SK-N-SH treated with all-trans-retinoic acid at 6 μM for 48 hours (cell line): ENCODE data around the gene RPLP1.

Source experiments
- ARNTL ChIP-seq: fragments of 450-650 bp; formaldehyde crosslinking; IDR thresholded peaks from 2 replicates; pipeline ENCODE4 v1.5.0; 2020; ENCODE audit warnings: low read depth, mild to moderate bottlenecking, moderate library complexity, borderline replicate concordance
- BACH2 ChIP-seq: fragments of 250-450 bp; sonication (Bioruptor Pico); IDR thresholded peaks from 2 replicates; pipeline ENCODE4 v1.9.0; 2021; ENCODE audit warnings: mild to moderate bottlenecking, borderline replicate concordance
- CSDC2 ChIP-seq: fragments of 250-450 bp; sonication (Bioruptor Pico); IDR thresholded peaks from 2 replicates; pipeline ENCODE4 v1.5.0; 2020; ENCODE audit warnings: mild to moderate bottlenecking, moderate library complexity
- ESRRG ChIP-seq: fragments of 250-450 bp; sonication (Bioruptor Pico); IDR thresholded peaks from 2 replicates; pipeline ENCODE4 v1.6.1; 2021; ENCODE audit warnings: mild to moderate bottlenecking
- GLIS3 ChIP-seq: fragments of 250-450 bp; sonication (Bioruptor Pico); IDR thresholded peaks from 2 replicates; pipeline ENCODE4 v1.5.0; 2020; ENCODE audit warnings: mild to moderate bottlenecking, moderate library complexity
- OSR1 ChIP-seq: fragments of 250-450 bp; sonication (Bioruptor Pico); IDR thresholded peaks from 2 replicates; pipeline ENCODE4 v1.8.0; 2022; ENCODE audit warnings: moderate library complexity, mild to moderate bottlenecking, inconsistent platforms
- RARB ChIP-seq: fragments of 250-450 bp; sonication (Bioruptor Pico); IDR thresholded peaks from 2 replicates; pipeline ENCODE4 v1.8.0; 2021; ENCODE audit warnings: mild to moderate bottlenecking, moderate library complexity
- TOX ChIP-seq: fragments of 250-450 bp; sonication (Bioruptor Pico); IDR thresholded peaks from 2 replicates; pipeline ENCODE4 v1.8.0; 2021; ENCODE audit warnings: mild to moderate bottlenecking, moderate library complexity, borderline replicate concordance
- ZC3H10 ChIP-seq: fragments of 250-450 bp; sonication (Bioruptor Pico); IDR thresholded peaks from 2 replicates; pipeline ENCODE4 v1.5.1; 2021; ENCODE audit warnings: mild to moderate bottlenecking, moderate library complexity
- ZFP30 ChIP-seq: fragments of 450-650 bp; formaldehyde crosslinking; IDR thresholded peaks from 2 replicates; pipeline ENCODE4 v1.5.0; 2022; ENCODE audit warnings: mild to moderate bottlenecking, moderate library complexity
- TF ChIP-seq, protein P1 (sequence below): fragments of 250-450 bp; sonication (Bioruptor Pico); IDR thresholded peaks from 2 replicates; pipeline ENCODE4 v1.5.1; 2020; ENCODE audit warnings: low read depth, mild to moderate bottlenecking, moderate library complexity
- TF ChIP-seq, protein P2 (sequence below): fragments of 250-450 bp; sonication (Bioruptor Pico); IDR thresholded peaks from 2 replicates; pipeline ENCODE4 v1.8.0; 2020; ENCODE audit warnings: mild to moderate bottlenecking, moderate library complexity, borderline replicate concordance
- TF ChIP-seq, protein P3 (sequence below): fragments of 250-450 bp; sonication (Bioruptor Pico); IDR thresholded peaks from 2 replicates; pipeline ENCODE4 v1.8.0; 2021; ENCODE audit warnings: low read depth, mild to moderate bottlenecking, moderate library complexity, borderline replicate concordance

- TF ChIP-seq, protein P1, sequence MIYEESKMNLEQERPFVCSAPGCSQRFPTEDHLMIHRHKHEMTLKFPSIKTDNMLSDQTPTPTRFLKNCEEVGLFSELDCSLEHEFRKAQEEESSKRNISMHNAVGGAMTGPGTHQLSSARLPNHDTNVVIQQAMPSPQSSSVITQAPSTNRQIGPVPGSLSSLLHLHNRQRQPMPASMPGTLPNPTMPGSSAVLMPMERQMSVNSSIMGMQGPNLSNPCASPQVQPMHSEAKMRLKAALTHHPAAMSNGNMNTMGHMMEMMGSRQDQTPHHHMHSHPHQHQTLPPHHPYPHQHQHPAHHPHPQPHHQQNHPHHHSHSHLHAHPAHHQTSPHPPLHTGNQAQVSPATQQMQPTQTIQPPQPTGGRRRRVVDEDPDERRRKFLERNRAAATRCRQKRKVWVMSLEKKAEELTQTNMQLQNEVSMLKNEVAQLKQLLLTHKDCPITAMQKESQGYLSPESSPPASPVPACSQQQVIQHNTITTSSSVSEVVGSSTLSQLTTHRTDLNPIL, result no peak
- TF ChIP-seq, protein P2, sequence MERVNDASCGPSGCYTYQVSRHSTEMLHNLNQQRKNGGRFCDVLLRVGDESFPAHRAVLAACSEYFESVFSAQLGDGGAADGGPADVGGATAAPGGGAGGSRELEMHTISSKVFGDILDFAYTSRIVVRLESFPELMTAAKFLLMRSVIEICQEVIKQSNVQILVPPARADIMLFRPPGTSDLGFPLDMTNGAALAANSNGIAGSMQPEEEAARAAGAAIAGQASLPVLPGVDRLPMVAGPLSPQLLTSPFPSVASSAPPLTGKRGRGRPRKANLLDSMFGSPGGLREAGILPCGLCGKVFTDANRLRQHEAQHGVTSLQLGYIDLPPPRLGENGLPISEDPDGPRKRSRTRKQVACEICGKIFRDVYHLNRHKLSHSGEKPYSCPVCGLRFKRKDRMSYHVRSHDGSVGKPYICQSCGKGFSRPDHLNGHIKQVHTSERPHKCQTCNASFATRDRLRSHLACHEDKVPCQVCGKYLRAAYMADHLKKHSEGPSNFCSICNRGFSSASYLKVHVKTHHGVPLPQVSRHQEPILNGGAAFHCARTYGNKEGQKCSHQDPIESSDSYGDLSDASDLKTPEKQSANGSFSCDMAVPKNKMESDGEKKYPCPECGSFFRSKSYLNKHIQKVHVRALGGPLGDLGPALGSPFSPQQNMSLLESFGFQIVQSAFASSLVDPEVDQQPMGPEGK (CRISPR knock-in tag), result no peak
- TF ChIP-seq TOX (CRISPR knock-in tag) (no peak), ZC3H10 (CRISPR knock-in tag) (no peak), ESRRG (CRISPR knock-in tag) (no peak), CSDC2 (CRISPR knock-in tag) (no peak), BACH2 (no peak), RARB (no peak), ZFP30 (CRISPR knock-in tag) (no peak), GLIS3 (CRISPR knock-in tag) (no peak), ARNTL (no peak), OSR1 (no peak)
- TF ChIP-seq, protein P3, sequence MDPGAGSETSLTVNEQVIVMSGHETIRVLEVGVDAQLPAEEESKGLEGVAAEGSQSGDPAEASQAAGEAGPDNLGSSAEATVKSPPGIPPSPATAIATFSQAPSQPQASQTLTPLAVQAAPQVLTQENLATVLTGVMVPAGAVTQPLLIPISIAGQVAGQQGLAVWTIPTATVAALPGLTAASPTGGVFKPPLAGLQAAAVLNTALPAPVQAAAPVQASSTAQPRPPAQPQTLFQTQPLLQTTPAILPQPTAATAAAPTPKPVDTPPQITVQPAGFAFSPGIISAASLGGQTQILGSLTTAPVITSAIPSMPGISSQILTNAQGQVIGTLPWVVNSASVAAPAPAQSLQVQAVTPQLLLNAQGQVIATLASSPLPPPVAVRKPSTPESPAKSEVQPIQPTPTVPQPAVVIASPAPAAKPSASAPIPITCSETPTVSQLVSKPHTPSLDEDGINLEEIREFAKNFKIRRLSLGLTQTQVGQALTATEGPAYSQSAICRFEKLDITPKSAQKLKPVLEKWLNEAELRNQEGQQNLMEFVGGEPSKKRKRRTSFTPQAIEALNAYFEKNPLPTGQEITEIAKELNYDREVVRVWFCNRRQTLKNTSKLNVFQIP, result no peak
These were observed 39.9 kb upstream of the RPLP1 start for GRCh38 chr15:69412701-69413100.
